H1 (cell line): ENCODE data around the gene ANP32B. TPM values are rescaled to one million over a fixed set of nuclear protein-coding genes. Genes with fewer than 3 reads are reported as not detected.

ENCODE experiments used
- CHD1 ChIP-seq: IDR thresholded peaks from 2 replicates; pipeline ENCODE4 v1.6.1; 2012; ENCODE audit warnings: low read depth, low read length, improper control_type of control experiment
- CHD2 ChIP-seq: IDR thresholded peaks from 2 replicates; pipeline ENCODE4 v1.6.1; 2012; ENCODE audit warnings: low read length, improper control_type of control experiment
- CHD7 ChIP-seq: fragments of 300-600 bp; sonication (generic); IDR thresholded peaks from 2 replicates; pipeline ENCODE4 v1.7.1; 2012; ENCODE audit warnings: low read length, moderate library complexity, mild to moderate bottlenecking, inconsistent platforms; ENCODE audit not compliant: insufficient replicate concordance
- FOSL1 ChIP-seq: IDR thresholded peaks from 2 replicates; pipeline ENCODE4 v1.6.1; 2011; ENCODE audit warnings: mild to moderate bottlenecking, low read depth, low read length, moderate library complexity; ENCODE audit not compliant: insufficient read depth
- RAD21 ChIP-seq, 2 experiments: IDR thresholded peaks in 1 of 2; conservative IDR thresholded peaks in 1 of 2; 2 replicates each; pipeline ENCODE4 v1.6.1; 2011; ENCODE audit warnings: low read depth in 2 of 2, low read length in 2 of 2, improper control_type of control experiment in 1 of 2, inconsistent platforms in 1 of 2, mild to moderate bottlenecking in 1 of 2, moderate library complexity in 1 of 2
- TBP ChIP-seq: IDR thresholded peaks from 2 replicates; pipeline ENCODE4 v1.6.1; 2011; ENCODE audit warnings: low read depth, low read length, improper control_type of control experiment
- polyA plus RNA-seq, 7 experiments: library from polyadenylated mRNA; depleted of rRNA in 3 of 7; stranded (reverse) in 5 of 7; unstranded in 2 of 7; fragments of >200 nt in 5 of 7; fragments of 200-250 nt in 2 of 7; gene quantifications; 1 replicate in 5 of 7; 2 replicates in 1 of 7; 4 replicates in 1 of 7; pipeline versions ENCODE4 v1.2.1 to v1.2.3, GENCODE V29; 2011 to 2013; ENCODE audit warnings: missing spikeins in 2 of 7, mixed read lengths in 2 of 7
- total RNA-seq: library from RNA; stranded (reverse); fragmentation: NEBNext Ultra II Directional; extraction: Animal tissue kit (Norgen Biotek cat#: 25700); gene quantifications from 2 replicates; pipeline ENCODE4 v1.2.1, GENCODE V29; 2021

The ANP32B gene
- total and polyA plus RNA-seq, 2 of the 8 experiments (the other 6 are each of a cell fraction or from before 2014, with no cell fraction given): 7.6 to 88.1 TPM

DNA sequence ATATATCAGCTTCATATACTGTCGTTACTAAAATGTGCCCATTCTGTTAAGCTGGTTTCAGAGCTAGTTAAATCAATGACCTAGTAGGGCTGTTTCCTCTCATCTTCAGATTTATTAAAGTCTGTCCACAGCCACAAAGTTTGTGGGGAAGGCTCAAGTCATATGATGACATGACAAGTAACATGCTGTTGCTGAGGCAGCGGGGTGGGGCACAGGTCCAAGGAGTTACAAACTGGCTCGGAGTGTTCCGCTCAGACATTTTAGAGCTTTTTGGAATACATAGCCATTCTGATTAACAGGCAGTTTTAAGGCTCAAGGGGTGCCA lies 2.7 kb upstream of the ANP32B start (continued):
- TF ChIP-seq CHD7 (no peak), CHD2 (no peak), CHD1 (no peak), TBP (no peak), RAD21 (IDR thresholded peaks at IDR 0.05 in 1 of 2, conservative IDR thresholded peaks at IDR 0.05 in 1 of 2; ENCODE audit: low read depth in 2 of 2, low read length in 2 of 2) (no peak), FOSL1 (no peak)
